ENCODE results near the gene WDR5B. TPM values are rescaled to one million over a fixed set of nuclear protein-coding genes. Genes with fewer than 3 reads are reported as not detected.

The WDR5B gene
- total and polyA plus RNA-seq, 10 of the 15 experiments (the other 5 are each of a cell fraction or from before 2014, with no cell fraction given): 1.7 to 7.9 (median 3.3) TPM

DNA sequence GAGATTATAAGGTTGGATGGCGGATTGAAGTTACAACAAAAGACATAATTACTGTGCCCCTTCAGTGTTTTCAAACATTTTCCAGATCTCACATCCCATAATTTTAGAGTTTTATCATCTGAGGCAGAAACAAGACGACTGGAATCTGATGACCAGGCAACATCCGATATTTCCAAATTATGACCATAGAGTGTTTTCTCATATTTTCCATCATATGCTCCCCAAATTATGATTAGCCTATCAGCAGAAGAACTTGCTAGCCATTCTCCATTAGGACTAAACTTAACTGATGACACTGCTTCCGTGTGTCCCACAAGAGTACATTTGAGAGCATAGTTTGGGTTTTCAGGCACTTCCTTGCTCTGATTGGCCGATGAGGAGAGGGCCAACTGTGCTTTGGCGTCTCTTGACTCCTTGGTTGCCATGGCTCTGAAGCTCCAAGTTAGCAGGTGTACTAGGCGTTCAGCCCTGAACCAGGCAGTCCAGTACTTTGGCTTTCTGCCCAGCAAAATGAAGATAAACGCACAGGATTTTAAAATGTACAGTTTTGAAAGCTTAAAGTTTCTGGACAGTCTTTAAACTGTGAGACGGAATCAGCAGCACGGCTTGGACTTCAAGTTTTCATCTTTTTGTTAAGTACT is 638 bp downstream of the WDR5B start (continued):
- 0 out of 2 replicates have a peak, but pooled peaks have one; percentile 67 for TF ChIP-seq NKRF (conservative IDR thresholded peaks at IDR 0.05)
- no peak for TF ChIP-seq MEF2B (IDR thresholded peaks at IDR 0.05; ENCODE audit: partially characterized antibody, poor library complexity, severe bottlenecking)
- TF ChIP-seq SPI1 (IDR thresholded peaks at IDR 0.05; ENCODE audit: borderline replicate concordance, insufficient read depth, low read depth, low read length): peak; percentile 61; the same call in 1 of the 2 replicates
- TF ChIP-seq, protein P1, sequence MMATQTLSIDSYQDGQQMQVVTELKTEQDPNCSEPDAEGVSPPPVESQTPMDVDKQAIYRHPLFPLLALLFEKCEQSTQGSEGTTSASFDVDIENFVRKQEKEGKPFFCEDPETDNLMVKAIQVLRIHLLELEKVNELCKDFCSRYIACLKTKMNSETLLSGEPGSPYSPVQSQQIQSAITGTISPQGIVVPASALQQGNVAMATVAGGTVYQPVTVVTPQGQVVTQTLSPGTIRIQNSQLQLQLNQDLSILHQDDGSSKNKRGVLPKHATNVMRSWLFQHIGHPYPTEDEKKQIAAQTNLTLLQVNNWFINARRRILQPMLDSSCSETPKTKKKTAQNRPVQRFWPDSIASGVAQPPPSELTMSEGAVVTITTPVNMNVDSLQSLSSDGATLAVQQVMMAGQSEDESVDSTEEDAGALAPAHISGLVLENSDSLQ (IDR thresholded peaks at IDR 0.05): no peak
- no peak for TF ChIP-seq GATAD2B (conservative IDR thresholded peaks at IDR 0.05; ENCODE audit: low read depth)
- TF ChIP-seq BCLAF1 (IDR thresholded peaks at IDR 0.05): no peak
- no peak for TF ChIP-seq POU2F2 (IDR thresholded peaks at IDR 0.05; ENCODE audit: borderline replicate concordance, low read depth, low read length)
- no peak for TF ChIP-seq E4F1 (IDR thresholded peaks at IDR 0.05; ENCODE audit: borderline replicate concordance, partially characterized antibody)
- TF ChIP-seq, protein P2, sequence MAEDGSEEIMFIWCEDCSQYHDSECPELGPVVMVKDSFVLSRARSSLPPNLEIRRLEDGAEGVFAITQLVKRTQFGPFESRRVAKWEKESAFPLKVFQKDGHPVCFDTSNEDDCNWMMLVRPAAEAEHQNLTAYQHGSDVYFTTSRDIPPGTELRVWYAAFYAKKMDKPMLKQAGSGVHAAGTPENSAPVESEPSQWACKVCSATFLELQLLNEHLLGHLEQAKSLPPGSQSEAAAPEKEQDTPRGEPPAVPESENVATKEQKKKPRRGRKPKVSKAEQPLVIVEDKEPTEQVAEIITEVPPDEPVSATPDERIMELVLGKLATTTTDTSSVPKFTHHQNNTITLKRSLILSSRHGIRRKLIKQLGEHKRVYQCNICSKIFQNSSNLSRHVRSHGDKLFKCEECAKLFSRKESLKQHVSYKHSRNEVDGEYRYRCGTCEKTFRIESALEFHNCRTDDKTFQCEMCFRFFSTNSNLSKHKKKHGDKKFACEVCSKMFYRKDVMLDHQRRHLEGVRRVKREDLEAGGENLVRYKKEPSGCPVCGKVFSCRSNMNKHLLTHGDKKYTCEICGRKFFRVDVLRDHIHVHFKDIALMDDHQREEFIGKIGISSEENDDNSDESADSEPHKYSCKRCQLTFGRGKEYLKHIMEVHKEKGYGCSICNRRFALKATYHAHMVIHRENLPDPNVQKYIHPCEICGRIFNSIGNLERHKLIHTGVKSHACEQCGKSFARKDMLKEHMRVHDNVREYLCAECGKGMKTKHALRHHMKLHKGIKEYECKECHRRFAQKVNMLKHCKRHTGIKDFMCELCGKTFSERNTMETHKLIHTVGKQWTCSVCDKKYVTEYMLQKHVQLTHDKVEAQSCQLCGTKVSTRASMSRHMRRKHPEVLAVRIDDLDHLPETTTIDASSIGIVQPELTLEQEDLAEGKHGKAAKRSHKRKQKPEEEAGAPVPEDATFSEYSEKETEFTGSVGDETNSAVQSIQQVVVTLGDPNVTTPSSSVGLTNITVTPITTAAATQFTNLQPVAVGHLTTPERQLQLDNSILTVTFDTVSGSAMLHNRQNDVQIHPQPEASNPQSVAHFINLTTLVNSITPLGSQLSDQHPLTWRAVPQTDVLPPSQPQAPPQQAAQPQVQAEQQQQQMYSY (CRISPR knock-in tag; IDR thresholded peaks at IDR 0.05): no peak
- TF ChIP-seq STAT3 (IDR thresholded peaks at IDR 0.05; ENCODE audit: low read depth, low read length): no peak

All from GM12878 (cell line).